ENCODE data around the gene HPN. TPM values are rescaled to one million over a fixed set of nuclear protein-coding genes. Genes with fewer than 3 reads are reported as not detected.

Gene HPN
- total RNA-seq, 1 donor from 2014 or later: not detected

DNA sequence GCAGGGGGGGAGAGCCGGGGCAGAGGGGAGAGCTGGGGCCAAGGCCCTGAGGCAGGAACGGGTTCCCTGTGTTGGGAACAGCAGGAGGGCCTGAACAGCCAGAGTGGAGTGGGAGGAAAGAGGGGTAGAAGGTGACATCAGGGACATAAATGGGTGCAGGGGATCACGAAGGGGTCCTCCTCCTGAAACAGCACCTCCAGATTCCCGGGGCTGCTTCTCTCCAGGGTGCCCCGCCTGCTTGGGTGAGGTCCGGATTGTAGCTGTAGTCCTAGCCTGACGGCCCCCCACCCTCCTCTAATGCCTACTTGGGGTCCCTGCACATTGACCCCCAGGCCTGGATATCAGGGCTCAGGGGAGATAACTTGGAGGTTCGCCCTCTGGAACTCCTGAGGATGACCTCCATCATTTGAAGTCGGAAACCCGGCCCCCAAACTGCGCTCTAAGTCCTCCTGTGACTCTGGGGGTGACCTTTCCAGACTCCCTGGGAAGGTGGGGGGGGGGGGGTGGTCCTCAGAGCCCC is 11.7 kb upstream of the HPN start:
- TF ChIP-seq, protein P1, sequence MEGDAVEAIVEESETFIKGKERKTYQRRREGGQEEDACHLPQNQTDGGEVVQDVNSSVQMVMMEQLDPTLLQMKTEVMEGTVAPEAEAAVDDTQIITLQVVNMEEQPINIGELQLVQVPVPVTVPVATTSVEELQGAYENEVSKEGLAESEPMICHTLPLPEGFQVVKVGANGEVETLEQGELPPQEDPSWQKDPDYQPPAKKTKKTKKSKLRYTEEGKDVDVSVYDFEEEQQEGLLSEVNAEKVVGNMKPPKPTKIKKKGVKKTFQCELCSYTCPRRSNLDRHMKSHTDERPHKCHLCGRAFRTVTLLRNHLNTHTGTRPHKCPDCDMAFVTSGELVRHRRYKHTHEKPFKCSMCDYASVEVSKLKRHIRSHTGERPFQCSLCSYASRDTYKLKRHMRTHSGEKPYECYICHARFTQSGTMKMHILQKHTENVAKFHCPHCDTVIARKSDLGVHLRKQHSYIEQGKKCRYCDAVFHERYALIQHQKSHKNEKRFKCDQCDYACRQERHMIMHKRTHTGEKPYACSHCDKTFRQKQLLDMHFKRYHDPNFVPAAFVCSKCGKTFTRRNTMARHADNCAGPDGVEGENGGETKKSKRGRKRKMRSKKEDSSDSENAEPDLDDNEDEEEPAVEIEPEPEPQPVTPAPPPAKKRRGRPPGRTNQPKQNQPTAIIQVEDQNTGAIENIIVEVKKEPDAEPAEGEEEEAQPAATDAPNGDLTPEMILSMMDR (IDR thresholded peaks at IDR 0.05): no peak
- Mint-ChIP-seq H3K36me3 (ENCODE audit: unreplicated experiment) (peaks cover 11% of the 10 kb centered on the region), H3K9me3 (ENCODE audit: unreplicated experiment) (no peaks in the 10 kb centered on the region), H3K27me3 (ENCODE audit: unreplicated experiment) (no peaks in the 10 kb centered on the region), H3K27ac (ENCODE audit: unreplicated experiment) (no peak overlapping the region), H3K4me1 (ENCODE audit: unreplicated experiment) (peaks cover 12% of the 10 kb centered on the region), H3K4me3 (ENCODE audit: unreplicated experiment) (no peak overlapping the region)
- DNase-seq (ENCODE audit: extremely low spot score, unreplicated experiment): no peak

DNA sequence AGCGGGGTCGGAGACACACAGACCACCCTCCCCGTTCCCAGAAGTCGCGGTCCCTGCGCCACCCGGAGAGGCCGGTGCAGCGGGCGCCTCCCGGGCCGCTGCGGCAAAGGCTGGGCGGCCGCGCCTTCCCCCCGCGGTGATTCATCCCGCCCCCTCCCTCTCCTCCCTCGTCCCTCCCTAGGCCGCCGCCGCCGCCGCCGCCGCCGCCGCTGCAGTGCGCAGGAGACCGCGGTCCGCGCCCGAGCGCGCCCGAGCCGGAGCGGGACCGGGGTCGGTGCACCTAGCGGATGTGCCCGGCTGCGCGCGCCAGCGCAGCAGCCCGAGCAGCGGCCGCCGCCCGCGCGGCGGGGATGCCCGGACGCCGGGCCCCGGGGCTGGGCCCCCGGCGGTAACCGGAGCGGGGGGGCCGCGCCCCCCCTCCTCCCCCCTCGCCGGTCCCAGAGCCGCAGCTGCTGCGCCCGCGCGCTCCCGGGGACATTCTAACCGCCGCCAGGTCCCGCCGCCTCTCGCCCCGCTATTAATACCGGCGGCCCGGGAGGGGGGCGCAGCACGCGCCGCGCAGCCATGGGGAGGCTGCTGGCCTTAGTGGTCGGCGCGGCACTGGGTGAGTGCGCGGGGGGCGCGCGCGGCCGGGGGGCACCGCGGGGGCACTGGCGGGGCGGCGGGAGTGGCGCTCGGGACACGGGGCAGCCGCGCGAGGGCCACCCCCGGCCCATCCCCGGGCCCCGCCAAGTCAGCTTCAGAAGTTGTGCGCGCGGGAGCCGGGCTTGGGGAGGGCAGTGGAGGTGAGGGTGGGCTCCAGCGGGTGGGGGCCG is 11.1 kb upstream of the HPN start, which contains the start of gene SCN1B:
Gene SCN1B (plus strand): TSS at position 214 of the 815 bp plus-strand sequence. CDS start 351 bp downstream, at position 565.
- Mint-ChIP-seq H3K27me3 (ENCODE audit: unreplicated experiment) (no peaks in the 10 kb centered on the region), H3K9me3 (ENCODE audit: unreplicated experiment) (no peaks in the 10 kb centered on the region), H3K4me1 (ENCODE audit: unreplicated experiment) (peaks cover 12% of the 10 kb centered on the region), H3K36me3 (ENCODE audit: unreplicated experiment) (peaks cover 11% of the 10 kb centered on the region), H3K27ac (ENCODE audit: unreplicated experiment) (peak within 1 kb of the TSS; percentile 40), H3K4me3 (ENCODE audit: unreplicated experiment) (peak within 1 kb of the TSS; percentile 85)
- peak; percentile 89 for DNase-seq (ENCODE audit: extremely low spot score, unreplicated experiment)
- TF ChIP-seq, protein P1 (IDR thresholded peaks at IDR 0.05): no peak

DNA sequence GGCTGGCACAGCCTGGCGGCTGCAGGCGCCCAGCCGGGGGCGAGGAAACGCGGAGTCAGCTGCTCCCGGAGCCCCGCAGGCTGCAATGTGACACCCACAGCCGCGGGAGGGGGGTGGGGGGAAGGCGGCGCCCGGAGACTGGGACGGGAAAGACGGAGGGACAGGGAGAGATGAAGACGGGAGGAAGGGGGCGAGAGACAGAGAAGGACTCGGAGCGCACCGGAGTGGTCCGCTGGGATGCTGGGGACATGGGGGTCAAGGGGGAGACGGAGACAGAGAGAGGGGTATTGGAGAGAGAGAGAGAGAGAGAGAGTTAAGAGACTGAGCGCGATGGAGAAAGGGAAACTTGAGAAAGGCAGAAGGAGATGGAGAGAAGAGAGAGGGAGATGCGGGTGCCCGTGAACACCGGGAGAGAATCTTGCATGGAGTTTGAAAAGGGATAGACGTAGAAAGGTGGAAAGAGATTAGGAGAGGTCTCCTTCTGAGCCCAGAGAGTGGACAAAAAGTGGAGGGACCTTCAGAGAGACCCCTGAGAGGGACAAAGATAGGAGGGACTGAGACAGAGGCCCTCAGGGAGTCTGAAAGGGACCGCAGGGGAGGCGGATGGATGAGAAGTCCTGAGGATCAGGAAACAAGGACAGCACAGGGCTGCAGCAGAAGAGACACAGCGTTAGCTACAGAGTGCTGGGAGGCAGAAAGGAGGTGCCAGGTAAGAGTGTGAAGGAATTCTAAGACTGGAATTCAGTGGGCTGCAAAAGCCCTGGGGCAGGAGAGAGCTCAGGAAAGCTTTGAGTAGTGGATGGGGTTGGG is 10.2 kb upstream of the HPN start:
- peaks cover 12% of the 10 kb centered on the region for H3K4me1 Mint-ChIP-seq (ENCODE audit: unreplicated experiment)
- no peaks in the 10 kb centered on the region for H3K9me3 Mint-ChIP-seq (ENCODE audit: unreplicated experiment)
- H3K27ac Mint-ChIP-seq (ENCODE audit: unreplicated experiment): peak overlapping the region; percentile 40
- TF ChIP-seq, protein P1 (IDR thresholded peaks at IDR 0.05): no peak
- H3K4me3 Mint-ChIP-seq (ENCODE audit: unreplicated experiment): peak overlapping the region; percentile 85
- DNase-seq (ENCODE audit: extremely low spot score, unreplicated experiment): no peak
- H3K27me3 Mint-ChIP-seq (ENCODE audit: unreplicated experiment): no peaks in the 10 kb centered on the region
- H3K36me3 Mint-ChIP-seq (ENCODE audit: unreplicated experiment): peaks cover 10% of the 10 kb centered on the region

DNA sequence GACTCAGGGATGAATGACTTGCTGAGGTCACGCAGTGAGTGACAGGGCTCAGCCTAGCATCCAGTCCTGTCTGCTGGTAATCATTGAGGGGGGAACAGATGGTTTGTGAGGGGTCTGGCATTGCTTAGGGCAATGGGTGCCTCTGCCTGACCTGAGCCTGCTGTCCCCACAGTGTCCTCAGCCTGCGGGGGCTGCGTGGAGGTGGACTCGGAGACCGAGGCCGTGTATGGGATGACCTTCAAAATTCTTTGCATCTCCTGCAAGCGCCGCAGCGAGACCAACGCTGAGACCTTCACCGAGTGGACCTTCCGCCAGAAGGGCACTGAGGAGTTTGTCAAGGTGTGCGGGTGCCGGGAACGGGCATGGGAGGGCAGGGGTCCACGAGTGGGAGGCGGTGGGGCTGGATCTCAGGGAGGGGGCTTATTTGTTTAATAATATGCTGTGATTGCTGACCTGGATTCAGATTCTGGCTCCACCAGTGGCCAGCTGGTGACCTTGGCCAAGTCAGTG is 9.1 kb upstream of the HPN start:
- no peak overlapping the region for H3K4me3 Mint-ChIP-seq (ENCODE audit: unreplicated experiment)
- H3K9me3 Mint-ChIP-seq (ENCODE audit: unreplicated experiment): no peaks in the 10 kb centered on the region
- no peaks in the 10 kb centered on the region for H3K27me3 Mint-ChIP-seq (ENCODE audit: unreplicated experiment)
- DNase-seq (ENCODE audit: extremely low spot score, unreplicated experiment): no peak
- peaks cover 12% of the 10 kb centered on the region for H3K4me1 Mint-ChIP-seq (ENCODE audit: unreplicated experiment)
- peaks cover 9% of the 10 kb centered on the region for H3K36me3 Mint-ChIP-seq (ENCODE audit: unreplicated experiment)
- TF ChIP-seq, protein P1 (IDR thresholded peaks at IDR 0.05): no peak
- H3K27ac Mint-ChIP-seq (ENCODE audit: unreplicated experiment): no peak overlapping the region

Measured in osteocyte (in vitro differentiated cells).